GM18505 (cell line): ENCODE measurements around the gene MSH6.
"Not testable (repeated sequence)": the region's sequence is repeated elsewhere in the genome, so short reads cannot be mapped to it uniquely, and the experiment has no call there.

ENCODE experiments used
- ATAC-seq: cut with Tn5 transposase; IDR thresholded peaks from one replicate; pipeline ENCODE4 v1.9.1; 2021; ENCODE audit not compliant: unreplicated experiment
- POLR2A ChIP-seq: IDR thresholded peaks from 4 replicates; pipeline ENCODE4 v1.6.1; 2011; ENCODE audit warnings: borderline replicate concordance; ENCODE audit not compliant: insufficient read depth, insufficient read length; ENCODE audit errors: extremely low read depth

The MSH6 gene

DNA sequence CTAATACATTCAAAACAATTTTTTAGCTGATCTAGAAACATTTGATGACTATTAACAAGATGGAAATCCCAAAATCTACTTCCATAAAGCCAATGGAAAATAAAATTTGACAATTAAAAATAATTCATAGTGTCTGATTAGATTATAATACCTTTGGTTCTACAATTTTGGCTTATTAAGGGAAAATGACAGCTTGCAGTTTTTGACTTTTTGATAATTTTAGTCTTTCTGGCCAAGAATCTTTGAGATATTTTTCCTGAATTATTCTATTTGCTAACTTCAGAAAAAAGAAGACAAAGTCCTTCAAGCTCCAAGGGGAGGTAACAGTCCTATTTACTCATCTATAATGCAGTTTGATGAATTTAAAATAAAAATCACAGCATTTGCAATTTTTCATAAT, 39.6 kb downstream of the MSH6 start:
- no peak for ATAC-seq
- no peak for TF ChIP-seq POLR2A

DNA sequence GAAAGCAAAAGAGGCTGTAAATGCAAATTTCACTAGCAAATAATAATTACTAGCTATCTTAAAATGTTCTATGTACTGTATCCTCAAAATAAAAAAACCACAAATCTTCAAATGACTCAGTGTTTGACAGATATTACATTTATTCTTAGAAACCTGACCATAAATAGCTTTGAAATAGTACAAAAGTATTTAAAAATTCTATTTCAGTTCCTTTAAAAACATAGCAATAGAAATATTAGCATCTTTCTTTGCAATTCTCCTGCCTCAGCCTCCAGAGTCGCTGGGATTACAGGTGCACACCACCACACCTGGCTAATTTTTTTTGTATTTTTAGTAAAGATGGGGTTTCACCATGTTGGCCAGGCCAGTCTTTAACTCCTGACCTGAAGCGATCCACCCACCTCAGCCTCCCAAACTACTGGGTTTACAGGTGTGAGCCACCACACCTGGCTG, 50.6 kb downstream of the MSH6 start:
- TF ChIP-seq POLR2A = no peak
- ATAC-seq = peak; percentile 76

- TF ChIP-seq POLR2A = no peak
- no peak for ATAC-seq
Observed at GRCh38 chr2:47838249-47838648, 55.3 kb downstream of the MSH6 start.

DNA sequence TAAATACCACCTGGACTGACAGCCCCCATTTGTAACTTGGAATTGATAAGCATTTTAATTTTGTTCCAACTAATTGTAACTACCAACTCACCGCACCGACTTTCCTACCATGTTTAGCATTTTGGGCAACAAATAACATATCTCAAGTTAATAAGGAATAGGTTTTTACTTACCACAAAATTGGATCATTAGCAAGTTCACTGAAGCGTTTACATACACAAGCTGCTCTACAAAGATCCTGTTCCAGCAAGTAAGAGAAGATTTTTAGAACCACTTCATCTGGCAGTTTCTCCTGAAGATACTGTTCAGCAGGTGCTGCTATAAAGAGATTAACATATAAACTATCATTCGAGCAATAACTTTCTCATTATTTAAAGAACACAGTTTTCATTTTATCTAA, 55.7 kb downstream of the MSH6 start:
- ATAC-seq = no peak
- TF ChIP-seq POLR2A = no peak

GRCh38 chr2:47842846-47843245, 59.9 kb downstream of the MSH6 start:
- ATAC-seq = no peak
- no peak for TF ChIP-seq POLR2A

DNA sequence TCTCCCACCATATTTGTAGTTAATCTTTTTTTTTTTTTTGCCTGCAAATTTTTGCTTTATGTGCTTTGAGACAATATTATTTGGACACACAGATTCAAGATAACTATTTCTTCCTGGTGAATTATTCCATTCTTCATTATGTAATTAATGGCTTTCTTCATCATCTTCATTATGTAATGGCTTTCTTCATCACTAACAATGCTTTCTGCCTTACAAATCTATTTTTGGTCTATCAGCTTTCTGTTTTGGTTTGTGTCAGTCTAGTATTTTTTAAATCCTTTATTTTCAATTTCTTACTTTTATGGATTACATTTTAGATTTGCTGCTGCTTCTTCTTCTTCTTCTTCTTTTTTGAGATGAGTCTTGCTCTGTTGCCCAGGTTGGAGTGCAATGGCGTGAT, 60.5 kb downstream of the MSH6 start:
- ATAC-seq = no peak
- TF ChIP-seq POLR2A = no peak

DNA sequence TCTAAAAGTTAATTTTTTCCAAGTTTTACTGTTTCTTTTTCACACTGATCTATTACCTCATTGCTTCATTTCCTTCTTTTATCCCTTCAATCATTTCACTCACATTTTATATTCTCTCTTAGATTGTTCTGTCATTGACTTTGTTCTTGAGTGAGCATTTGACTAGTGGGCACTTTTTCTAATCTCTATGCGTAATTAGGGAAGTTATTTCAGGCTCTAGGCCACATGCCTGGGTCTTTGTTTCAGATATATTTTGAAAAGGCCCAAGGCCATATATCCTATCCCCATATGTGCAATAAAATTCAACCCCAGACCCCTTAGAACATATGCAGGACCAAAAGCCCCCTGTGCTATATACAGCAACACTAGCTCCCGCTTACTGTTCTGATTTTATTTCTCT, 61.2 kb downstream of the MSH6 start:
- no peak for ATAC-seq
- no peak for TF ChIP-seq POLR2A

- no peak for TF ChIP-seq POLR2A
- no peak for ATAC-seq
Observed at GRCh38 chr2:47849368-47849767, 66.4 kb downstream of the MSH6 start.

DNA sequence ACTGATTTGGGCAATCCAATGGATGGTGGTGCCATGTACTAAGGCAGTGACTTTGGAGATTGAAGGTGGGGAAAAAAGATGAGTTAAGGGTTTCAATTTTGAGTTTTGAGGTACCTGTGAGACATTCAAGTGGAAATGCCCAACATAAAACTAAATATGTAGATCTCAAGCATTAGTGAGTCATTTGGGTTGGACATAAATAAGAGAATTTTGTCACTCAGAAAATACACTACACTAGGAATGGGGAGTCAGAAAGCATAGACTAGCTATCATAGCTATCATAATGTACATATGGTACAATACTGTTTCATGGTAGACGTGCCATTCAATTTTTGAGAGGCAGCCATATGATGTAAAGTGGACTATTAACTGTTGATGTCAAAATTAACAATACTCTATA, 67.3 kb downstream of the MSH6 start:
- TF ChIP-seq POLR2A = no peak

GRCh38 chr2:47853067-47853777, 70.3 kb downstream of the MSH6 start:
- ATAC-seq = not testable (repeated sequence)

More for the DNA sequence above, 67.3 kb downstream of the MSH6 start:
- ATAC-seq = no peak
